HG02870 (cell line): Measurements from ENCODE around the gene SSR2.
"Not testable (repeated sequence)": the region's sequence is repeated elsewhere in the genome, so short reads cannot be mapped to it uniquely, and the experiment has no call there.

Experiments used
- ATAC-seq: cut with Tn5 transposase; IDR thresholded peaks from one replicate; pipeline ENCODE4 v1.9.1; 2021; ENCODE audit warnings: mild to moderate bottlenecking, moderate library complexity; ENCODE audit not compliant: unreplicated experiment

Gene SSR2

GRCh38 chr1:155999964-156000363 lies 20.8 kb downstream of the SSR2 start:
- no peak for ATAC-seq

- no peak for ATAC-seq
Observed at GRCh38 chr1:155996166-155996565, 24.6 kb downstream of the SSR2 start.

DNA sequence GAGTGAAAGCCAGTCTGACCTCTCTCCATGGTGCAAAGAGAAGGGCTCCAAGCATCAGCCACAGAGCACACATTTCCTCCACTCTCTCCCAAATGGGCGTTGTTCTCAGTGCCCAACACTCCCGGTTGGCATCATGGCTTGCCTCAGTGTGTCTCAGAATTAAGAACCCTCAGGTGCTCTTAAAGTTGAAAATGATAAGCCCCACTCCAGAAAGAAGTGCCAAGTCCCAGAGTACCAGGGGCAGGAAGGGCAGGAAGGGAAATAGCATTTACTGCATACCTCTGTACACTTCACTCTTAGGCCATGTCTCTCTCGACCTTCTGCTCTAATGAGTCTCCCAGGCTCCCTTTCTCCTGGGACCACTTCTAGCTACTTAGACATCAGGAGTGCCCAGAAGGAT lies 27.2 kb downstream of the SSR2 start:
- ATAC-seq, result no peak

GRCh38 chr1:155990005-155990739 lies 30.6 kb downstream of the SSR2 start:
- ATAC-seq, result no peak

DNA sequence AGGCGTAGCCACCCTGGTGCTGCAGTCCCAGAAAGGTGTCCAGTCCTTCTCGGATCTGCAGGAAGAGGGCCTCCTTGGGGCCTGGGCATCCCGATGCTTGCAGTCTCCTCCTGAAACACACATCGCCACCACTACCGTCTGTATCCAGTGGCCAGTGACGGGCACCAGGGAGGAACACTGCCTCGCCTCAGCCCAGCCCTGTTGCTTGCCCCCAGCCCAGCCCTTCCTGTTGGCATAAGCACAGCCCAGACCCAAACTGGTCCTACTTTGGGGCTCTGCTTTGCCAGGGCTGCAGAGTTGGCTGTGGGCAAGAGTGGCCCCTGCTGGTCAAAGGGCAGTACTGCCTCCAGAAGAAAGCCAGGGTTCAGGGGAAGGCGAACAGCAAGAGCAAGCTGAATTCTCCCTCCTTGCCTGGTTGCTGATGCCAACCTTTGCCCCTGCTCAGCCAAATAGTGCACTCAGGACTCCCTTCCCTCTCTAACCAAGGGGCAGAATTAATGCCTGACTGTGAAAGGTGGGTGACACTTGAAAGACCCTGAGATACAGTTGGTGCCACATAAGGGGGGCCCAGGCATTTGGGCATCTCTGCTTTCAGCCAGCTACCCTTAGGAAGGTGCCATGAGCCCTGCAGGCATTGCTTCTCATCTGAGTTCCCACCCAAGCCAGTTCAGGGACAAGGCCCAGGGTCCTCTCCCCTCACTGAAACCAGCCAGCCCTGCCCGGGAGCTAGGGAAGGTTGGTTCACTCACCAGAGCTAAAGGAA lies 31.3 kb downstream of the SSR2 start:
- ATAC-seq, result peak; percentile 53

DNA sequence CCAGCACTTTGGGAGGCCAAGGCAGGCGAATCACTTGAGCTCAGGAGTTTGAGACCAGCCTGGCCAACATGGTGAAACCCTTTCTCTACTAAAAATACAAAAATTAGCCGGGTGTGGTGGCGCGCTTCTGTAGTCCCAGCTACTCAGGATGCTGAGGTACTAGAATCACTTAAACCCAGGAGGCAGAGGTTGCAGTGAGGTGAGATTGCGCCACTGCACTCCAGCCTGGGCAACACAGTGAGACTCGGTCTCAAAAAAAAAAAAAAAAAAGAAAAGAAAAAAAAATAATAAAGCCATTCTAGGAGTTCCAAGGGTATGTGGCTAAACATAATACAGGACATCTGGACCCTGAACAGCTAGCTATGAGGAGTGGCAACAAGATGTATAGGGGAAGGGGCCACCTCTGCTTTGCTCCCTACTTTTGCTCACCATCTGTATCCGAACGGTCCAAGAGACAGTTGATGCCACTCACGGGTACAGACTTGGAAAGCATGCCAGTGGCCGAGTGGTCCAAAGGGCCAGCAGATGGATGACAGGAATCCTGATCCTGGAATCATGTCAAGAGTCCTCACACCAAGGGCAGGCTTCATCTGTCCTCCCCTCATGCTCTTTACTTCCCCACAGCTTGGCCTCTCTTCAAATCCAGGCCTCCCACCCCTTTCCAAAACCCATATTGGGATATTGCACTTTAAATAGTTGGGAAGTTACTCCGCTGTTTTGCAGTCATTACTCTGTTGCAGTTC lies 35.7 kb downstream of the SSR2 start:
- not testable (repeated sequence) for ATAC-seq

- no peak for ATAC-seq
Observed at GRCh38 chr1:155984341-155984740, 36.4 kb downstream of the SSR2 start.

DNA sequence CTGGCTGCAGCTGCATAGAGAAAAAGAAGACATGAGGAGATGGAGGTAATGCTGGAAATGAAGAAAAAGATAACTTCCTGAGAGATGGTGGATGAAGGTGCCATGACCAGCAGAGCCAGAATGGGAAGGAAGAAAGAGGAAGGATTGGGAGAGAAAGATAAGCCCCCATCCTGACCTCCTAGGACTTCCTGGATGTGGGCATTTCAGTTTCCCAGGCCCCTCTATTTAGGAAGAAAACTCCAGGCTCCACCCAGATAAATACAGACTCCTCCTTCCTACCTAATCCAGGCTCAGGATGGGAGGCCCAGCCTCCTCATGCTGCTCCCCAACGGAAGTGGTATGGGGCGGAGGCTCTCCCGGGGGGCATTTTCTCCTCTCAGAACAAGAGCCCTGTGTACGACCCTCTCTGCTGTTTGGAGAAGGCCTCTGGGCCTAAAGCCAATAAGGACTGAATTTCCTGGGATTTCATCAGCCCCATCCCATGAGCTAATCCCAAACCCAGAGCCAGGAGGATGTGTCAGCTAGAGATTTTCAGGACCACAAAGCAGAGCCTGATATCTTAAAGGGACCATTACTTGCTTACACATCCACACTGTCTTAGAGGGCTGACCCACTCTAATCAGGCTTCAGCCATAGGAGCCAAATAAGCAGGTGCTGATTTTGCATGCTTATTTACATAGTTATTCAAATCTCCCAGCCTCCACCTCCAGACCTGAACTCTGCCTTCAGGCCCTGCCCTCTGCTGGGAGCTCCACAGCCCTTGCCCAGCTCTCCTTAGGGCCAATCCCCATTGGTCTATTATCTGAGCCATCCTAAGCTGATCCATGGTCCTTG lies 37.3 kb downstream of the SSR2 start:
- ATAC-seq, result no peak

DNA sequence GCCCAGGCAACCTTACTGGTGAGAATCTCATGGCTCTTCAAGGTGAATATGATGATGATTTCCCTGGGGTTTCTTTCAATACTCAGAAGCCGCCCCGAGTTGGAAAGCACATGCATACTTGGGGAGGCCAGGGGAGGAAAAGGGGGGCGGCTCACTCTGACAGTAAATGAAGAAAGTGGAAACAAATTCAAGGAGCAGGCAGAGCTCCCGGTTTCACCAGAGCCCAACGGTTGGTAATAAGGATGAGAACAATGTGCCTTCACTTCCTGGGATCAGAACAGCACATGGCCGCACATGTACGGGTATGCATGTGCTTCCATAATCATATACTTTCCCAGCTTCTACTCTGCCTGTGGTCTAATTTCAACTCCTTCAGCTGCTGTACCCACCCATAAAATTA lies 38.6 kb downstream of the SSR2 start:
- no peak for ATAC-seq

GRCh38 chr1:155981266-155982088 lies 39.3 kb downstream of the SSR2 start:
- ATAC-seq, result no peak

GRCh38 chr1:155979597-155980343 lies 41.0 kb downstream of the SSR2 start:
- ATAC-seq, result no peak

- no peak for ATAC-seq
Observed at GRCh38 chr1:155978973-155979429, 41.8 kb downstream of the SSR2 start.

DNA sequence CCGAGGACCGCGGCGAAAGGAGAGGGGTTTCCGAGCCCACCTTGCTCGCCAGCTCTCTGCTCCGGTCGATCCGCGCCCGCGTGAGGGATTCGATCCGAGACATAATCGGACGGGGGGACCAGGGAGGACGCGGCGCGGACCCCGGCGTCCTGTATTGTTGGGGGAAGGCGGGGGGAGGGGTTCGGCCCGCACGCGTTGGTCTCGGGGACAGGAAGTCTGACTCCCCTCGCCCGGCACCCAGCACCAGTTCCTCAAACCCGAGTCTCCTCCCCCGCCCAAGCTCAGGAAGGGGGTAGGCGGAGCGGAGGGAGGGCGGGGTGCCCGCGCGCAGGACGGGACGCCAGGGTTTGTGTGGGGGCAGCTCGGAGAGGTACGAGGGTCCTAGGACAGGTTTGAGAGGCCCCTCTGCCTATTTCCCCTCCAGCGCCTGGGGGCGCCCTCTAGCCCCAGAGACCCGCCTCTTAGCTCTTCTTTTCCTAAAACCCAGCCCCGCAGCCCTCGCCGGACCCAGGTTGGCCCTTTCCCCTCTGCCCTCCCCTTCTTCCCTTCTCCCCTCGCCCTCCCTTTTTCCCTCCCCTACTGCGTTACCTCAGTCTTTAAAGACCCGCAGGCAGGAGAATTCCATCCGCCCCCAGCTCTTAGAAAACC lies 42.3 kb downstream of the SSR2 start, which contains the start of gene ARHGEF2:
TSS of gene ARHGEF2 (minus strand) at position 223 of the 648 bp plus-strand sequence. CDS start at position 103, 120 bp downstream.
- peak; percentile 37 for ATAC-seq

- ATAC-seq, result no peak
Observed at GRCh38 chr1:155977690-155978324, 42.9 kb downstream of the SSR2 start.

GRCh38 chr1:155976913-155977689 lies 43.6 kb downstream of the SSR2 start:
- no peak for ATAC-seq

DNA sequence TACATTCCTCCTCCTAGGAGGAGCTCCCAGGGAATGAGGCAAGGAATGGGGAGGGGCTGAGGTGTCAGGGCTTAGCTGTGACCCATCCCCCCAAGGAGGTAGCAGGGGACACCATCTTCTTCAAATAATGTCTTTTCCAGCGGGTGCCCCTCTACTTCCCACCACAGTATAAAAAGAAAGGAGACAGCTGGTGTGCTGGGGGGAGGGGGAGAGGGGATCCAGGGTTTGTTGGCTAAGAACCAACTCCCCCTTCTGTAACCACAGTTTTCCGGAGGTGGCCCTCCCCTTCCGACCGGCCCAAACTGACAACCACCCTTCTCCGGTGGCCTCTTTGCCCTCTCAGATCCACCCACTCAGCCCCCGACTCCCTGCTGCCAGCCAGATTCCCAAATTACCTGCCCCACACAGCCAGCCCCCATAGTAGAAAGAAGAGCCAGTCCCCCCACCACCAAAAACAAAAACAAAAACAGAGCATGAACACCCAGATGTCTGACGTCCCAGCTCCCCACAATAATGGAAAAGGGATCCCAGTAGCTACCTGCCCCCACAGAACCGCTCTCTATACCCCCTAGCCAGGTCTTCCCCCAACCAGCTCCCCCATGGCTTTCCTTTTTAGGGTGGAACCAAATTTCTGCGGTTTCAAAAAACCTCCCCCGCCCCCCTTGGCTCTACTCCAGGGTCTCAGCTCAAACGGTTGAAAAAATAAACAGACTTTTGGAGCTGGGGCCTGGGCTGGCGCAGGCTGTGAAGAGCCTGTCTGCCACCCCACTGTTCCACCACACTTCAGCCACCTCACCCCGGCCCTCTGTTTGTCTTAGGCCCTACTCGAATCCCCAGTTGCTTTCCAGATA lies 44.5 kb downstream of the SSR2 start:
- no peak for ATAC-seq
